Activated CD8-positive, alpha-beta memory T cell treated with anti-CD3 and anti-CD28 coated beads for 24 hours (primary cell): ENCODE data around the gene SLC22A15.
"Not testable (repeated sequence)": the region's sequence is repeated elsewhere in the genome, so short reads cannot be mapped to it uniquely, and the experiment has no call there.

Source experiments
- DNase-seq: peaks from one replicate; pipeline ENCODE4 v3.0.0-alpha.2; 2020

Gene SLC22A15

GRCh38 chr1:115982400-115982799 is 6.1 kb downstream of the SLC22A15 start:
- no peak for DNase-seq

GRCh38 chr1:115983584-115983983 is 7.3 kb downstream of the SLC22A15 start:
- DNase-seq = no peak

GRCh38 chr1:115987623-115988022 is 11.3 kb downstream of the SLC22A15 start:
- no peak for DNase-seq

GRCh38 chr1:115988953-115989352 is 12.6 kb downstream of the SLC22A15 start:
- no peak for DNase-seq

- no peak for DNase-seq
Observed at GRCh38 chr1:115989699-115990098, 13.4 kb downstream of the SLC22A15 start.

- DNase-seq = no peak
Observed at GRCh38 chr1:115991909-115992308, 15.6 kb downstream of the SLC22A15 start.

GRCh38 chr1:115997921-115998320 is 21.6 kb downstream of the SLC22A15 start:
- DNase-seq = not testable (repeated sequence)

- no peak for DNase-seq
Observed at GRCh38 chr1:116001739-116002487, 25.6 kb downstream of the SLC22A15 start.

GRCh38 chr1:116002781-116003420 is 26.6 kb downstream of the SLC22A15 start:
- no peak for DNase-seq

- DNase-seq = no peak
Observed at GRCh38 chr1:116003823-116004222, 27.5 kb downstream of the SLC22A15 start.

GRCh38 chr1:116006486-116006964 is 30.2 kb downstream of the SLC22A15 start:
- no peak for DNase-seq

- no peak for DNase-seq
Observed at GRCh38 chr1:116008656-116009390, 32.5 kb downstream of the SLC22A15 start.

- no peak for DNase-seq
Observed at GRCh38 chr1:116012716-116013115, 36.4 kb downstream of the SLC22A15 start.

- DNase-seq = no peak
Observed at GRCh38 chr1:116015679-116016078, 39.4 kb downstream of the SLC22A15 start.

- no peak for DNase-seq
Observed at GRCh38 chr1:116018007-116018406, 41.7 kb downstream of the SLC22A15 start.

- no peak for DNase-seq
Observed at GRCh38 chr1:116019653-116020253, 43.4 kb downstream of the SLC22A15 start.

- peak; percentile 69 for DNase-seq
Observed at GRCh38 chr1:116020668-116021272, 44.5 kb downstream of the SLC22A15 start.

GRCh38 chr1:116024626-116025025 is 48.3 kb downstream of the SLC22A15 start:
- DNase-seq = no peak

- no peak for DNase-seq
Observed at GRCh38 chr1:116026631-116027030, 50.3 kb downstream of the SLC22A15 start.

GRCh38 chr1:116031302-116031835 is 55.1 kb downstream of the SLC22A15 start:
- DNase-seq = no peak

GRCh38 chr1:116033322-116033721 is 57.0 kb downstream of the SLC22A15 start:
- no peak for DNase-seq

- DNase-seq = no peak
Observed at GRCh38 chr1:116036255-116036654, 59.9 kb downstream of the SLC22A15 start.

GRCh38 chr1:116038679-116039078 is 62.4 kb downstream of the SLC22A15 start:
- no peak for DNase-seq
